Measurements from ENCODE around the gene IL1RAPL1. TPM values are rescaled to one million over a fixed set of nuclear protein-coding genes. Genes with fewer than 3 reads are reported as not detected.

The IL1RAPL1 gene
- polyA plus RNA-seq, 1 of the 3 experiments (the other 2 are of a cell fraction) = 2.8 TPM

GRCh38 chrX:29107231-29107630 is 520.0 kb downstream of the IL1RAPL1 start (continued):
- TF ChIP-seq SIN3A (IDR thresholded peaks at IDR 0.05; ENCODE audit: borderline replicate concordance, low read depth, low read length) (no peak), RXRA (IDR thresholded peaks at IDR 0.05; ENCODE audit: borderline replicate concordance, low read depth) (no peak), FOSL2 (IDR thresholded peaks at IDR 0.05; ENCODE audit: borderline replicate concordance, low read depth) (no peak), POLR2AphosphoS5 (IDR thresholded peaks at IDR 0.05; ENCODE audit: low read depth, low read length) (no peak), TEAD4 (IDR thresholded peaks at IDR 0.05; ENCODE audit: borderline replicate concordance, insufficient read depth) (no peak), RFX5 (IDR thresholded peaks at IDR 0.05; ENCODE audit: low read length) (no peak)

- Histone ChIP-seq H3K4me1 (ENCODE audit: control insufficient read depth in 1 of 2, insufficient read depth in 2 of 2, low read depth in 1 of 2, low read length in 1 of 2) (no peaks in the 10 kb centered on the region), H3K9ac (no peak overlapping the region), H3K27ac (ENCODE audit: low read depth in 2 of 2, low read length in 1 of 2) (no peak overlapping the region), H4K20me1 (ENCODE audit: insufficient read depth) (no peaks in the 10 kb centered on the region), H3F3A (replicated peaks; ENCODE audit: insufficient read depth) (no peaks in the 10 kb centered on the region), H3K4me3 (ENCODE audit: low read depth in 2 of 2, low read length in 1 of 2) (no peak overlapping the region), H3K9me3 (no peaks in the 10 kb centered on the region), H3K36me3 (replicated peaks in 1 of 2; ENCODE audit: control insufficient read depth in 1 of 2, insufficient read depth in 2 of 2, low read length in 1 of 2) (no peaks in the 10 kb centered on the region), H3K27me3 (ENCODE audit: insufficient read depth) (peaks cover 6% of the 10 kb centered on the region; the same call in 1 of the 2 replicates), H3K4me2 (no peak overlapping the region), H3K9me2 (no peaks in the 10 kb centered on the region), H3K79me2 (ENCODE audit: insufficient read depth) (no peaks in the 10 kb centered on the region), H2AFZ (ENCODE audit: low read depth) (no peak overlapping the region)
- CTCF ChIA-PET = no interaction called here
- DNase-seq = no peak
- POLR2A ChIA-PET = no interaction called here
- TF ChIP-seq SIN3A (IDR thresholded peaks at IDR 0.05; ENCODE audit: borderline replicate concordance, low read depth, low read length) (no peak), RXRA (IDR thresholded peaks at IDR 0.05; ENCODE audit: borderline replicate concordance, low read depth) (no peak), USF2 (IDR thresholded peaks at IDR 0.05; ENCODE audit: borderline replicate concordance, low read depth, low read length) (no peak), EZH2phosphoT487 (IDR thresholded peaks at IDR 0.05; ENCODE audit: borderline replicate concordance, low read depth) (no peak), NFIC (IDR thresholded peaks at IDR 0.05; ENCODE audit: borderline replicate concordance) (no peak), ZBTB33 (IDR thresholded peaks at IDR 0.05; ENCODE audit: borderline replicate concordance, low read depth) (no peak), IRF3 (IDR thresholded peaks at IDR 0.05; ENCODE audit: low read depth, low read length) (no peak), REST (IDR thresholded peaks at IDR 0.05; ENCODE audit: low read depth, low read length) (no peak), YY1 (IDR thresholded peaks at IDR 0.05; ENCODE audit: low read depth) (no peak), RAD21 (IDR thresholded peaks at IDR 0.05; ENCODE audit: low read length) (no peak), FOXJ3 (CRISPR knock-in tag; IDR thresholded peaks at IDR 0.05) (no peak), FOSL2 (IDR thresholded peaks at IDR 0.05; ENCODE audit: borderline replicate concordance, low read depth) (no peak), TAF1 (IDR thresholded peaks at IDR 0.05; ENCODE audit: borderline replicate concordance, low read depth, low read length) (no peak), CTCF (IDR thresholded peaks at IDR 0.05) (no peak), SMC3 (IDR thresholded peaks at IDR 0.05; ENCODE audit: low read depth, low read length) (no peak), USF1 (IDR thresholded peaks at IDR 0.05; ENCODE audit: borderline replicate concordance, low read depth) (no peak), CHD2 (IDR thresholded peaks at IDR 0.05; ENCODE audit: low read length, partially characterized antibody) (no peak)
- 2% methylated on average over 3 of the region's 3 CpGs for WGBS (ENCODE audit: low lambda C conversion rate)
Measured at GRCh38 chrX:29110041-29110440, 522.8 kb downstream of the IL1RAPL1 start.

Data from SK-N-SH (cell line).